PC-9 (cell line): Measurements from ENCODE around the gene SYNPO. TPM values are rescaled to one million over a fixed set of nuclear protein-coding genes. Genes with fewer than 3 reads are reported as not detected.

ENCODE experiments used
- Bru-seq: library from RNA; stranded (reverse); fragments of 400-500 nt; gene quantifications from one replicate; lab custom pipeline; 2021; lab: Mats Ljungman, UMichigan
- BruChase-seq, 2 experiments: library from RNA; stranded (reverse); fragments of 400-500 nt; gene quantifications; one replicate each; lab custom pipeline; 2021; lab: Mats Ljungman, UMichigan
- BruUV-seq: library from RNA; stranded (reverse); fragments of 400-500 nt; replicated peaks from 2 replicates; lab custom pipeline; 2021; lab: Mats Ljungman, UMichigan
- CTCF ChIA-PET: fragments of 300-600 bp; sonication (Branson Sonifier 250); formaldehyde crosslinking; loops from one replicate; lab custom pipeline; 2022; ENCODE audit warnings: antibody characterized with exemption; lab: Charles Lee
- POLR2A ChIA-PET: fragments of 300-600 bp; sonication (Branson Sonifier 250); formaldehyde crosslinking; loops from one replicate; lab custom pipeline; 2022; ENCODE audit warnings: antibody characterized with exemption; ENCODE audit not compliant: unreplicated experiment; lab: Charles Lee
- DNase-seq, 2 experiments: peaks; one replicate each; pipeline versions ENCODE4 v3.0.0 to v3.0.0-alpha.2; 2015 to 2022; ENCODE audit warnings: mixed read lengths in 1 of 2
- H2AFZ ChIP-seq: fragments of 200-600 bp; sonication (generic); 2 replicates; pipeline ENCODE4 v1.8.1; 2017; ENCODE audit warnings: antibody characterized with exemption
- H3F3A ChIP-seq: fragments of 200-600 bp; sonication (generic); 2 replicates; pipeline ENCODE4 v1.8.1; 2017; ENCODE audit warnings: antibody characterized with exemption, mild to moderate bottlenecking, low read depth; ENCODE audit not compliant: insufficient read depth
- H3K27ac ChIP-seq: fragments of 200-600 bp; sonication (generic); 2 replicates; pipeline ENCODE4 v1.6.1; 2016; ENCODE audit warnings: mixed run types
- H3K27me3 ChIP-seq: fragments of 200-600 bp; sonication (generic); 2 replicates; pipeline ENCODE4 v1.6.1; 2016; ENCODE audit warnings: low read depth, mixed run types; ENCODE audit not compliant: insufficient read depth
- H3K36me3 ChIP-seq: fragments of 200-600 bp; sonication (generic); 2 replicates; pipeline ENCODE4 v1.6.1; 2016; ENCODE audit warnings: low read depth, mixed run types
- H3K4me1 ChIP-seq: fragments of 200-600 bp; sonication (generic); replicated peaks from 2 replicates; pipeline ENCODE4 v1.6.1; 2016; ENCODE audit warnings: mixed run types; ENCODE audit not compliant: insufficient read depth
- H3K4me2 ChIP-seq: fragments of 200-600 bp; sonication (generic); 2 replicates; pipeline ENCODE4 v1.6.1; 2017; ENCODE audit warnings: mixed run types
- H3K4me3 ChIP-seq: fragments of 200-600 bp; sonication (generic); 2 replicates; pipeline ENCODE4 v1.6.1; 2016; ENCODE audit warnings: mixed run types
- H3K79me2 ChIP-seq: fragments of 200-600 bp; sonication (generic); 2 replicates; pipeline ENCODE4 v1.6.1; 2017; ENCODE audit warnings: low read depth, mixed run types
- H3K9me2 ChIP-seq: fragments of 200-600 bp; sonication (generic); 2 replicates; pipeline ENCODE4 v1.8.1; 2017; ENCODE audit warnings: mild to moderate bottlenecking; ENCODE audit not compliant: insufficient read depth
- H3K9me3 ChIP-seq: fragments of 200-600 bp; sonication (generic); 2 replicates; pipeline ENCODE4 v1.8.1; 2016; ENCODE audit warnings: low read depth; ENCODE audit not compliant: insufficient read depth
- H4K20me1 ChIP-seq: fragments of 200-600 bp; sonication (generic); 2 replicates; pipeline ENCODE4 v1.8.1; 2017; ENCODE audit not compliant: insufficient read depth
- EZH2 ChIP-seq: fragments of 200-600 bp; sonication (generic); IDR thresholded peaks from 2 replicates; pipeline ENCODE4 v1.8.0; 2017; ENCODE audit warnings: antibody characterized with exemption, low read depth
- intact Hi-C: fragments of 100-400 bp; cut with micrococcal nuclease; formaldehyde crosslinking; loops from one replicate; pipeline ENCODE4 v1.10.0; 2022; ENCODE audit not compliant: unreplicated experiment
- long read RNA-seq: library from polyadenylated mRNA; stranded (forward); transcript quantifications from one replicate; pipeline ENCODE4 v2.0.0, GENCODE V29; 2022
- total RNA-seq: library from RNA; stranded (reverse); gene quantifications from 2 replicates; pipeline ENCODE4 v1.2.3, GENCODE V29; 2021
- TF ChIP-seq, protein P1 (sequence below): fragments of 200-600 bp; sonication (generic); conservative IDR thresholded peaks from 2 replicates; pipeline ENCODE4 v1.6.1; 2017; ENCODE audit warnings: mixed run types, antibody characterized with exemption, mild to moderate bottlenecking, moderate library complexity

The SYNPO gene, protein sequence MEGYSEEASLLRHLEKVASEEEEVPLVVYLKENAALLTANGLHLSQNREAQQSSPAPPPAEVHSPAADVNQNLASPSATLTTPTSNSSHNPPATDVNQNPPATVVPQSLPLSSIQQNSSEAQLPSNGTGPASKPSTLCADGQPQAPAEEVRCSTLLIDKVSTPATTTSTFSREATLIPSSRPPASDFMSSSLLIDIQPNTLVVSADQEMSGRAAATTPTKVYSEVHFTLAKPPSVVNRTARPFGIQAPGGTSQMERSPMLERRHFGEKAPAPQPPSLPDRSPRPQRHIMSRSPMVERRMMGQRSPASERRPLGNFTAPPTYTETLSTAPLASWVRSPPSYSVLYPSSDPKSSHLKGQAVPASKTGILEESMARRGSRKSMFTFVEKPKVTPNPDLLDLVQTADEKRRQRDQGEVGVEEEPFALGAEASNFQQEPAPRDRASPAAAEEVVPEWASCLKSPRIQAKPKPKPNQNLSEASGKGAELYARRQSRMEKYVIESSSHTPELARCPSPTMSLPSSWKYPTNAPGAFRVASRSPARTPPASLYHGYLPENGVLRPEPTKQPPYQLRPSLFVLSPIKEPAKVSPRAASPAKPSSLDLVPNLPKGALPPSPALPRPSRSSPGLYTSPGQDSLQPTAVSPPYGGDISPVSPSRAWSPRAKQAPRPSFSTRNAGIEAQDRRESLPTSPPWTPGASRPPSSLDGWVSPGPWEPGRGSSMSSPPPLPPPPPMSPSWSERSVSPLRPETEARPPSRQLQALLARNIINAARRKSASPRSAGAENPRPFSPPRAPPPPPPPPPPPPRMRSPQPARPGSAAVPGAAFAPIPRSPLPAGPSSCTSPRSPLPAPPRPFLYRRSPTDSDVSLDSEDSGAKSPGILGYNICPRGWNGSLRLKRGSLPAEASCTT
- 1.8 and 2.0 TPM in 2 replicates for total RNA-seq
- percentile 16 among the genes with signal in this experiment for Bru-seq, nascent RNA
- percentile 27 among the genes with signal in this experiment for BruChase-seq, experiment 1, labeled RNA remaining after a 2-hour chase
- percentile 25 among the genes with signal in this experiment for BruChase-seq, experiment 2, labeled RNA remaining after a 6-hour chase
- long read RNA-seq, partial matches to known transcripts = 1 of 1 reads
- long read RNA-seq, other reads (novel, unspliced or antisense) = 0 of 1 reads

DNA sequence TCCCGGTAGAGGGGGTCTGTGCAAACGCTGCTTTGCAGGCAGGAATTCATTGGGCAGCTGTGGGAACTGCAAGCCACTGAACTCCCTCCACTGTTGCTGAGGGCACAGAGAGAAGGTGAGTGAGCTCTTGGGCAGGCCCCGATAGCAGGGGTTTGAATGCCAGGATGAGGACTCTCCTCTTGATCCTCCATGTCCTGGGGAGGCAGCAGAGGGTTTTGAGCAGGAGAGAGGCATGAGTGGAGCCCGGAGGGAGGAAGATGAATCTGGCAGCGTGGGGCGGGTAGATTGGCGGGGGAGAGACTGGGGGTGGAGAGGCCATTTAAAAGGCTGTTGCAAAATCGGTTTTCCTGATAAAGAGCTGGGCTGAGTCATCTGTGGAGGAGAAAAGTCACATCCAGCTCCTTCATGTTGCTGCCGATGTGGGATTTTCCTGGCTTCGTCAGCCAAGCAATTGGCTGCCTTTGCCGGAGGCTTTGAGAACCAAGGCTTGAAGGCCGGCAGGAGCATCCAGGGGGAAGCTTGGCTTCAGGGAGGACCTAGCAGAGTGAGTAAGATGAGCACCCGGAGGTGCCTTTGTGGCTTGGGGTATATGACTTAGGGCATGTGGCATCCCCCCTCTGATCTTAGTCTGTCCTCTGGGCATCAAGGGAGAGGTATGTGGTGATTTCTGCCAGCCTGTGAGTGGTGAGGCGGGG is at the start of gene SYNPO:
Gene SYNPO (plus strand): TSS at position 350 of the 695 bp plus-strand sequence. CDS start 7,616 bp downstream, outside the sequence.
- no peak for TF ChIP-seq EZH2
- TF ChIP-seq, protein P1, sequence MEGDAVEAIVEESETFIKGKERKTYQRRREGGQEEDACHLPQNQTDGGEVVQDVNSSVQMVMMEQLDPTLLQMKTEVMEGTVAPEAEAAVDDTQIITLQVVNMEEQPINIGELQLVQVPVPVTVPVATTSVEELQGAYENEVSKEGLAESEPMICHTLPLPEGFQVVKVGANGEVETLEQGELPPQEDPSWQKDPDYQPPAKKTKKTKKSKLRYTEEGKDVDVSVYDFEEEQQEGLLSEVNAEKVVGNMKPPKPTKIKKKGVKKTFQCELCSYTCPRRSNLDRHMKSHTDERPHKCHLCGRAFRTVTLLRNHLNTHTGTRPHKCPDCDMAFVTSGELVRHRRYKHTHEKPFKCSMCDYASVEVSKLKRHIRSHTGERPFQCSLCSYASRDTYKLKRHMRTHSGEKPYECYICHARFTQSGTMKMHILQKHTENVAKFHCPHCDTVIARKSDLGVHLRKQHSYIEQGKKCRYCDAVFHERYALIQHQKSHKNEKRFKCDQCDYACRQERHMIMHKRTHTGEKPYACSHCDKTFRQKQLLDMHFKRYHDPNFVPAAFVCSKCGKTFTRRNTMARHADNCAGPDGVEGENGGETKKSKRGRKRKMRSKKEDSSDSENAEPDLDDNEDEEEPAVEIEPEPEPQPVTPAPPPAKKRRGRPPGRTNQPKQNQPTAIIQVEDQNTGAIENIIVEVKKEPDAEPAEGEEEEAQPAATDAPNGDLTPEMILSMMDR = no peak
- H3K36me3 ChIP-seq = no peaks in the 10 kb centered on the region
- peak; percentile 70 to 87 for DNase-seq
- H2AFZ ChIP-seq = 0 out of 2 replicates have a peak within 1 kb of the TSS, but pooled peaks have one; percentile 52
- peaks cover 91% of the 10 kb centered on the region for H3K4me1 ChIP-seq
- ChIA-PET CTCF (interaction anchor here (0.6 kb wide), 2 partner anchors 11 to 167 kb away, joined by 3 to 4 read pairs; no protein-coding TSS in a partner anchor), POLR2A (interaction anchor here (0.7 kb wide), 1 partner anchor 253 kb away, joined by 4 read pairs; no protein-coding TSS in a partner anchor)
- H3K9me2 ChIP-seq = no peaks in the 10 kb centered on the region
- no peaks in the 10 kb centered on the region for H4K20me1 ChIP-seq
- peak within 1 kb of the TSS; percentile 42; the same call in 1 of the 2 replicates for H3K4me3 ChIP-seq
- no peaks in the 10 kb centered on the region for H3K9me3 ChIP-seq
- no peaks in the 10 kb centered on the region for H3K27me3 ChIP-seq
- H3K79me2 ChIP-seq = no peaks in the 10 kb centered on the region
- H3K27ac ChIP-seq = peak within 1 kb of the TSS; percentile 62
- H3K4me2 ChIP-seq = peak within 1 kb of the TSS; percentile 71
- intact Hi-C loops = loop anchor here (5.0 kb wide), 2 partner anchors 153 to 168 kb away; no protein-coding TSS in a partner anchor
- H3F3A ChIP-seq = peaks cover 53% of the 10 kb centered on the region
- no TSS peak for BruUV-seq

DNA sequence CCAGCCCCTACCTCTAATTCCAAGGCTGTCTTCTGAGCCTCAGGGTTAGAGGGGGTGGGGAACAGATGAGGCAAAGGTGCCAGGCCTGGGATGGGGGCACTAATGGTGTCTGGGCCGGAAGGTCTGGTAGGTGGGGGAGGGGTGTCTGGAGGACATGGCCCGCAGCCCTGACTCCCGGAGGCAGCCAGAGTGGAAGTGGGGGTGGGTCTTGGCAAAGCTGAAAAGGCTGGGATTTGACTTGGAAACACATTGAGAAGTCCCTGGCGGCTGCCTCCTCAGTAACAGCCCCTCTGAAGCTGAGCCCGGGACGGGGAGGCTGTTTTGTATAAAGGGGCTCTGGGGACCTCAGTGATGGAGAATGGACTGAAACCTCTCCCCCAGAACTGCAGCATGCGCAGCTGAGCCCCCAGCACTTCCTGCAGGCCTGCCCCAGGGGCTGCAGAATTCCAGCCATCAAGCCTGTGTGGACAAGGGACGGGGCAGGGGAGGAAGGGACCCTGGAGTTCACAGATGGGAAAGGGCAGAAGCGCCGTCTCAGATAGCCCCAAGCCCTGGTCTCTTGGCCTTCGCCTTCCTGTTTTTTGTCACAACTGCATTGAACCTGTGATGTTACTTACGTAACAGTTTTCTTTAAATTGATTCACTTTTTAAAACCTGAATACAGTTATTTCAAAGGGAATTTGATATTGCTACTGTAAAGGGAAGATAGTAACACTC is 49.3 kb upstream of the SYNPO start:
- Histone ChIP-seq H3K27me3 (0 out of 2 replicates have a peak, but pooled peaks cover 6% of the 10 kb centered on the region), H3K36me3 (no peaks in the 10 kb centered on the region), H3K4me3 (no peak overlapping the region), H3K27ac (no peak overlapping the region), H3K9me3 (no peaks in the 10 kb centered on the region), H2AFZ (no peak overlapping the region), H3K9me2 (no peaks in the 10 kb centered on the region), H3K4me1 (no peaks in the 10 kb centered on the region), H3K79me2 (no peaks in the 10 kb centered on the region), H3F3A (no peaks in the 10 kb centered on the region), H3K4me2 (no peak overlapping the region), H4K20me1 (no peaks in the 10 kb centered on the region)
- DNase-seq = no peak
- CTCF ChIA-PET = no interaction called here
- TF ChIP-seq EZH2 = no peak
- TF ChIP-seq, protein P1 = no peak
- POLR2A ChIA-PET = no interaction called here
- intact Hi-C loops = no loop called here
- no TSS peak for BruUV-seq
